Gastrocnemius medialis (tissue), 4 donors: ENCODE measurements around the gene GTSF1L.

Experiments used
- POLR2A ChIP-seq, 2 donors: fragments of 450-650 bp; IDR thresholded peaks; one replicate each; pipeline ENCODE4 v1.6.1; 2017; ENCODE audit warnings: antibody characterized with exemption in 2 of 2, mild to moderate bottlenecking in 2 of 2, moderate library complexity in 2 of 2
- TF ChIP-seq, protein P1 (sequence below), 5 experiments: fragments of 450-650 bp in 3 of 5; fragments of 200-600 bp in 2 of 5; sonication (generic) in 2 of 5; IDR thresholded peaks in 4 of 5; conservative IDR thresholded peaks in 1 of 5; 1 replicate in 4 of 5; 2 replicates in 1 of 5; pipeline ENCODE4 v1.5.1; 2016 to 2019; ENCODE audit warnings: antibody characterized with exemption in 5 of 5, mild to moderate bottlenecking in 3 of 5, moderate library complexity in 3 of 5

DNA sequence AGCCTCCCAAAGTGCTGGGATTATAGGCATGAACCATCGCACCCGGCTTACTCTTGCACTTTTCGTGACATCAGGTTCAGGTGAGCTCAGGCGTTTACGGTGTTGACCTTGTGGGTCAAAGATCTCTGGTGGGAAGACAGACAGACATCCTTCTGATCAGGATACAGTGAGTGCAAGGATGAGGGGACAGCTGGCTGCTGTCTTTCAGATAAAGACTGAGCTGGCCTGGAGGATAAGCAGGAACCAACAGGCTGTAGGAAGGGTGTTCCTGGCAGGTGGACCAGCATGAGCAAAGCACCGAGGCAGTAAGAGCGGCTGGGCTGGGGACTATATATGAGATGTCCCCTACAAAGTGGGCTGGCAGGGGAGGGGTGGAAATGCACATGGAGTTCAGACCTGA is 11.1 kb upstream of the GTSF1L start:
- no peak for TF ChIP-seq POLR2A (IDR thresholded peaks at IDR 0.05)
- TF ChIP-seq, protein P1, sequence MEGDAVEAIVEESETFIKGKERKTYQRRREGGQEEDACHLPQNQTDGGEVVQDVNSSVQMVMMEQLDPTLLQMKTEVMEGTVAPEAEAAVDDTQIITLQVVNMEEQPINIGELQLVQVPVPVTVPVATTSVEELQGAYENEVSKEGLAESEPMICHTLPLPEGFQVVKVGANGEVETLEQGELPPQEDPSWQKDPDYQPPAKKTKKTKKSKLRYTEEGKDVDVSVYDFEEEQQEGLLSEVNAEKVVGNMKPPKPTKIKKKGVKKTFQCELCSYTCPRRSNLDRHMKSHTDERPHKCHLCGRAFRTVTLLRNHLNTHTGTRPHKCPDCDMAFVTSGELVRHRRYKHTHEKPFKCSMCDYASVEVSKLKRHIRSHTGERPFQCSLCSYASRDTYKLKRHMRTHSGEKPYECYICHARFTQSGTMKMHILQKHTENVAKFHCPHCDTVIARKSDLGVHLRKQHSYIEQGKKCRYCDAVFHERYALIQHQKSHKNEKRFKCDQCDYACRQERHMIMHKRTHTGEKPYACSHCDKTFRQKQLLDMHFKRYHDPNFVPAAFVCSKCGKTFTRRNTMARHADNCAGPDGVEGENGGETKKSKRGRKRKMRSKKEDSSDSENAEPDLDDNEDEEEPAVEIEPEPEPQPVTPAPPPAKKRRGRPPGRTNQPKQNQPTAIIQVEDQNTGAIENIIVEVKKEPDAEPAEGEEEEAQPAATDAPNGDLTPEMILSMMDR (IDR thresholded peaks at IDR 0.05 in 4 of 5, conservative IDR thresholded peaks at IDR 0.05 in 1 of 5) = no peak
